ENCODE measurements around the gene HESX1. TPM values are rescaled to one million over a fixed set of nuclear protein-coding genes. Genes with fewer than 3 reads are reported as not detected.

HESX1 gene
- total and polyA plus RNA-seq, 2 of the 4 experiments (the other 2 are of a cell fraction), result 0.36 to 0.82 TPM

- no peak for DNase-seq
- no peak overlapping the region for H2BK15ac ChIP-seq (ENCODE audit: low read depth, low read length)
- CTCF ChIA-PET, result no interaction called here
Measured at GRCh38 chr3:57194641-57195040, 5.1 kb downstream of the HESX1 start.

More at GRCh38 chr3:57194641-57195040, 5.1 kb downstream of the HESX1 start:
- H2AK5ac ChIP-seq (ENCODE audit: low read depth, low read length), result no peak overlapping the region
- H3K9me1 ChIP-seq (ENCODE audit: insufficient read depth, low read length), result no peaks in the 10 kb centered on the region
- no CpG with 5 or more reads among the region's 4 CpGs for WGBS, 2 experiments (ENCODE audit: extremely low coverage in 2 of 2, insufficient read length in 1 of 2)
- no peak overlapping the region for H3K9ac ChIP-seq (ENCODE audit: low read depth, low read length)
- H3K79me1 ChIP-seq (ENCODE audit: low read depth in 1 of 2, low read length in 2 of 2), result no peaks in the 10 kb centered on the region
- no peak overlapping the region for H3K18ac ChIP-seq (ENCODE audit: low read depth, low read length)
- H3K36me3 ChIP-seq (ENCODE audit: control insufficient read depth, insufficient read depth, low read length), result no peaks in the 10 kb centered on the region
- no peak overlapping the region for H3K4me2 ChIP-seq (ENCODE audit: low read depth, low read length)
- H3K23ac ChIP-seq (ENCODE audit: low read depth, low read length), result no peak overlapping the region
- H2BK20ac ChIP-seq (ENCODE audit: low read depth, low read length), result no peak overlapping the region
- dilution Hi-C loops (cut with HindIII; ENCODE audit: low sequenced_read_pairs, unreplicated experiment), result no loop called here
- H4K8ac ChIP-seq (ENCODE audit: low read depth in 2 of 2, low read length in 2 of 2), result no peak overlapping the region
- no peak overlapping the region for H3K4me3 ChIP-seq (ENCODE audit: insufficient read depth, low read depth, low read length)
- no peak for ATAC-seq (ENCODE audit: low read depth)
- in situ Hi-C loops (cut with MboI; ENCODE audit: low sequenced_read_pairs), result no loop called here
- no peak overlapping the region for H2AFZ ChIP-seq (replicated peaks; ENCODE audit: low read length, poor library complexity)
- no peak for TF ChIP-seq RCOR1 (IDR thresholded peaks at IDR 0.05; ENCODE audit: insufficient replicate concordance, low read length)
- TF ChIP-seq MAZ (IDR thresholded peaks at IDR 0.05; ENCODE audit: borderline replicate concordance, low read depth, low read length), result no peak
- TF ChIP-seq NFE2L2 (IDR thresholded peaks at IDR 0.05; ENCODE audit: low read depth, low read length), result no peak
- TF ChIP-seq CEBPB (IDR thresholded peaks at IDR 0.05; ENCODE audit: low read depth, low read length), result no peak
- TF ChIP-seq MXI1 (IDR thresholded peaks at IDR 0.05; ENCODE audit: borderline replicate concordance, low read depth, low read length), result no peak
- no peak for TF ChIP-seq FOS (IDR thresholded peaks at IDR 0.05; ENCODE audit: low read depth, low read length)
- no peak for TF ChIP-seq CHD1 (IDR thresholded peaks at IDR 0.05; ENCODE audit: low read depth, low read length)
- H3K27ac ChIP-seq (ENCODE audit: insufficient read depth, low read length), result no peak overlapping the region
- intact Hi-C loops (cut with micrococcal nuclease), result no loop called here
- H4K91ac ChIP-seq (ENCODE audit: insufficient read depth, low read depth, low read length), result no peak overlapping the region
- H2AK9ac ChIP-seq (replicated peaks; ENCODE audit: low read depth, low read length, poor library complexity), result no peak overlapping the region
- POLR2A ChIA-PET (ENCODE audit: unreplicated experiment), result no interaction called here
- no peaks in the 10 kb centered on the region for H4K20me1 ChIP-seq (ENCODE audit: insufficient read depth, low read length)
- no peak overlapping the region for H3K56ac ChIP-seq (ENCODE audit: extremely low read depth, insufficient read depth, low read length)
- no TSS peak for BruUV-seq (replicated peaks)
- no peak overlapping the region for H4K5ac ChIP-seq (ENCODE audit: low read depth, low read length)
- no peaks in the 10 kb centered on the region for H3K9me3 ChIP-seq (ENCODE audit: control insufficient read depth, insufficient read depth, low read length)
- no peak overlapping the region for H3K14ac ChIP-seq (replicated peaks; ENCODE audit: low read depth, low read length)
- peaks cover 4% of the 10 kb centered on the region; the same call in 1 of the 2 replicates for H3K27me3 ChIP-seq (ENCODE audit: control insufficient read depth, insufficient read depth, low read length)
- H3K4ac ChIP-seq (ENCODE audit: low read depth, low read length), result no peak overlapping the region
- H2BK120ac ChIP-seq (ENCODE audit: low read depth, low read length), result no peak overlapping the region
- H3K4me1 ChIP-seq (ENCODE audit: control insufficient read depth, insufficient read depth, low read length), result no peaks in the 10 kb centered on the region
- H2BK5ac ChIP-seq (ENCODE audit: low read depth, low read length, poor library complexity, severe bottlenecking), result no peak overlapping the region

All from IMR-90 (cell line).